HepG2 (cell line): ENCODE measurements around the gene USP36. TPM values are rescaled to one million over a fixed set of nuclear protein-coding genes. Genes with fewer than 3 reads are reported as not detected.

ENCODE experiments used
- DNMT3B ChIP-seq: conservative IDR thresholded peaks from 2 replicates; pipeline ENCODE4 v1.6.1; 2016; ENCODE audit warnings: missing biosample characterization, control low read depth
- FOXA3 ChIP-seq: IDR thresholded peaks from 2 replicates; pipeline ENCODE4 v1.6.1; 2016; ENCODE audit warnings: missing genetic modification reagents, missing compliant biosample characterization
- FOXC1 ChIP-seq: sonication (generic); formaldehyde crosslinking; IDR thresholded peaks from 2 replicates; pipeline ENCODE4 v1.8.0; 2022; ENCODE audit warnings: mild to moderate bottlenecking, missing genetic modification reagents, borderline replicate concordance
- HDAC1 ChIP-seq: sonication (generic); formaldehyde crosslinking; IDR thresholded peaks from 2 replicates; pipeline ENCODE4 v1.5.1; 2020; ENCODE audit warnings: mild to moderate bottlenecking, missing genetic modification reagents
- HIVEP1 ChIP-seq: sonication (generic); formaldehyde crosslinking; IDR thresholded peaks from 2 replicates; pipeline ENCODE4 v1.4.0; 2020; ENCODE audit warnings: mild to moderate bottlenecking, missing genetic modification reagents
- IKZF4 ChIP-seq: sonication (generic); formaldehyde crosslinking; IDR thresholded peaks from 2 replicates; pipeline ENCODE4 v1.5.1; 2020; ENCODE audit warnings: borderline replicate concordance, mild to moderate bottlenecking, low read depth, missing genetic modification reagents; ENCODE audit errors: not compliant biosample characterization
- IRF1 ChIP-seq: sonication (generic); formaldehyde crosslinking; IDR thresholded peaks from 2 replicates; pipeline ENCODE4 v1.4.0; 2020; ENCODE audit warnings: low read depth, mild to moderate bottlenecking, missing genetic modification reagents
- KAT7 ChIP-seq: IDR thresholded peaks from 2 replicates; pipeline ENCODE4 v1.6.1; 2018; ENCODE audit warnings: borderline replicate concordance, missing compliant biosample characterization
- MTF2 ChIP-seq: sonication (generic); formaldehyde crosslinking; IDR thresholded peaks from 2 replicates; pipeline ENCODE4 v1.5.0; 2020; ENCODE audit warnings: missing genetic modification reagents, borderline replicate concordance
- MXD3 ChIP-seq: IDR thresholded peaks from 2 replicates; pipeline ENCODE4 v1.6.1; 2016; ENCODE audit warnings: mild to moderate bottlenecking, missing biosample characterization, missing genetic modification reagents
- RELA ChIP-seq: sonication (generic); formaldehyde crosslinking; IDR thresholded peaks from 2 replicates; pipeline ENCODE4 v1.4.0; 2020; ENCODE audit warnings: missing genetic modification reagents
- SMYD3 ChIP-seq: sonication (generic); formaldehyde crosslinking; IDR thresholded peaks from 2 replicates; pipeline ENCODE4 v1.8.1; 2023; ENCODE audit warnings: mild to moderate bottlenecking, missing genetic modification reagents
- SPEN ChIP-seq: sonication (generic); formaldehyde crosslinking; IDR thresholded peaks from 2 replicates; pipeline ENCODE4 v1.5.1; 2020; ENCODE audit warnings: low read depth, mild to moderate bottlenecking, missing genetic modification reagents
- SRSF4 ChIP-seq: fragments of 200-400 bp; formaldehyde crosslinking; IDR thresholded peaks from one replicate; pipeline ENCODE4 v1.6.1; 2018; ENCODE audit warnings: mild to moderate bottlenecking, low read depth, low read length, moderate library complexity; ENCODE audit not compliant: poor library complexity, severe bottlenecking
- YY1 ChIP-seq: IDR thresholded peaks from 2 replicates; pipeline ENCODE4 v1.6.1; 2011; ENCODE audit warnings: low read length, low read depth, moderate library complexity, mild to moderate bottlenecking; ENCODE audit not compliant: insufficient read depth, insufficient replicate concordance
- ZBTB1 ChIP-seq: sonication (generic); formaldehyde crosslinking; IDR thresholded peaks from 2 replicates; pipeline ENCODE4 v1.4.0; 2020; ENCODE audit warnings: missing genetic modification reagents, borderline replicate concordance
- ZBTB21 ChIP-seq: sonication (generic); formaldehyde crosslinking; IDR thresholded peaks from 2 replicates; pipeline ENCODE4 v1.4.0; 2020; ENCODE audit warnings: missing genetic modification reagents
- ZBTB4 ChIP-seq: sonication (generic); formaldehyde crosslinking; IDR thresholded peaks from 2 replicates; pipeline ENCODE4 v1.4.0; 2020; ENCODE audit warnings: missing genetic modification reagents, mild to moderate bottlenecking, borderline replicate concordance
- ZBTB46 ChIP-seq: sonication (generic); formaldehyde crosslinking; IDR thresholded peaks from 2 replicates; pipeline ENCODE4 v1.4.0; 2020; ENCODE audit warnings: mild to moderate bottlenecking, missing genetic modification reagents, borderline replicate concordance
- ZFP36L2 ChIP-seq: sonication (generic); formaldehyde crosslinking; IDR thresholded peaks from 2 replicates; pipeline ENCODE4 v1.4.0; 2020; ENCODE audit warnings: missing genetic modification reagents
- ZNF263 ChIP-seq: sonication (generic); formaldehyde crosslinking; IDR thresholded peaks from 2 replicates; pipeline ENCODE4 v1.4.0; 2020; ENCODE audit warnings: missing genetic modification reagents
- ZNF383 ChIP-seq: sonication (generic); formaldehyde crosslinking; IDR thresholded peaks from 2 replicates; pipeline ENCODE4 v1.4.0; 2020; ENCODE audit warnings: missing genetic modification reagents, mild to moderate bottlenecking, borderline replicate concordance
- ZNF740 ChIP-seq: sonication (generic); formaldehyde crosslinking; IDR thresholded peaks from 2 replicates; pipeline ENCODE4 v1.4.0; 2020; ENCODE audit warnings: missing genetic modification reagents
- ZNF788 ChIP-seq: sonication (generic); formaldehyde crosslinking; IDR thresholded peaks from 2 replicates; pipeline ENCODE4 v1.5.0; 2020; ENCODE audit warnings: mild to moderate bottlenecking, missing genetic modification reagents, borderline replicate concordance
- polyA plus RNA-seq, 8 experiments: library from polyadenylated mRNA; depleted of rRNA in 3 of 8; stranded (reverse) in 7 of 8; unstranded in 1 of 8; fragments of >200 nt; fragmentation: Illumina TruSeq in 4 of 8; extraction: Trizol in 4 of 8; gene quantifications; 2 replicates each; pipeline versions ENCODE4 v1.2.1 to v1.2.3, GENCODE V29; 2011 to 2016; ENCODE audit warnings: low read depth in 4 of 8, missing spikeins in 1 of 8, mixed read lengths in 1 of 8; ENCODE audit not compliant: insufficient read depth in 1 of 8
- total RNA-seq, 5 experiments: library from RNA; depleted of rRNA; stranded (reverse); fragments of >200 nt; fragmentation: Illumina TruSeq; extraction: Trizol; gene quantifications; 2 replicates each; pipeline ENCODE4 v1.2.3, GENCODE V29; 2016; ENCODE audit warnings: low read depth in 1 of 5

Gene USP36
- total and polyA plus RNA-seq, 2 of the 13 experiments (the other 11 are each of a cell fraction or from before 2014, with no cell fraction given) = 29.6 to 45.9 TPM

- TF ChIP-seq IKZF4 (CRISPR knock-in tag) (no peak), ZBTB21 (CRISPR knock-in tag) (no peak), ZNF788 (CRISPR knock-in tag) (peak; percentile 64; the same call in 1 of the 2 replicates), ZBTB46 (CRISPR knock-in tag) (no peak), FOXA3 (CRISPR knock-in tag) (peak; percentile 74), ZBTB4 (CRISPR knock-in tag) (no peak), MTF2 (CRISPR knock-in tag) (no peak), HIVEP1 (CRISPR knock-in tag) (0 out of 2 replicates have a peak, but pooled peaks have one; percentile 22), FOXC1 (0 out of 2 replicates have a peak, but pooled peaks have one; percentile 53), RELA (CRISPR knock-in tag) (no peak), SMYD3 (CRISPR knock-in tag) (peak; percentile 80; the same call in 1 of the 2 replicates), ZNF383 (0 out of 2 replicates have a peak, but pooled peaks have one; percentile 45), HDAC1 (peak; percentile 33; the same call in 1 of the 2 replicates), MXD3 (CRISPR knock-in tag) (peak; percentile 53; the same call in 1 of the 2 replicates), SRSF4 (no peak), ZNF263 (peak; percentile 71), ZBTB1 (CRISPR knock-in tag) (no peak), KAT7 (CRISPR knock-in tag) (peak; percentile 46; the same call in 1 of the 2 replicates), SPEN (peak; percentile 46; the same call in 1 of the 2 replicates), YY1 (no peak), DNMT3B (CRISPR knock-in tag) (no peak), ZFP36L2 (CRISPR knock-in tag) (no peak), ZNF740 (CRISPR knock-in tag) (no peak), IRF1 (no peak)
These were observed 91.8 kb downstream of the USP36 start (continued) for GRCh38 chr17:78748730-78749317.
